GM19238 (cell line): Measurements from ENCODE around the gene NEO1.
"Not testable (repeated sequence)": the region's sequence is repeated elsewhere in the genome, so short reads cannot be mapped to it uniquely, and the experiment has no call there.

Source experiments
- DNase-seq: peaks from one replicate; pipeline ENCODE4 v3.0.0; 2011; ENCODE audit warnings: low spot score; ENCODE audit not compliant: insufficient read length

The NEO1 gene

GRCh38 chr15:73300286-73300685, 248.0 kb downstream of the NEO1 start:
- DNase-seq: not testable (repeated sequence)

GRCh38 chr15:73303636-73304035, 251.4 kb downstream of the NEO1 start:
- no peak for DNase-seq

- no peak for DNase-seq
Observed at GRCh38 chr15:73305331-73306211, 253.3 kb downstream of the NEO1 start.

GRCh38 chr15:73308305-73308704, 256.0 kb downstream of the NEO1 start:
- DNase-seq: no peak

- DNase-seq: no peak
Observed at GRCh38 chr15:73313861-73314260, 261.6 kb downstream of the NEO1 start.

GRCh38 chr15:73317651-73318462, 265.6 kb downstream of the NEO1 start:
- no peak for DNase-seq

GRCh38 chr15:73318463-73319351, 266.4 kb downstream of the NEO1 start:
- peak; percentile 40 for DNase-seq

- no peak for DNase-seq
Observed at GRCh38 chr15:73319460-73320245, 267.4 kb downstream of the NEO1 start.

GRCh38 chr15:73320619-73321180, 268.4 kb downstream of the NEO1 start:
- DNase-seq: no peak

GRCh38 chr15:73321496-73322450, 269.5 kb downstream of the NEO1 start:
- no peak for DNase-seq

GRCh38 chr15:73322665-73323373, 270.6 kb downstream of the NEO1 start:
- DNase-seq: no peak

- no peak for DNase-seq
Observed at GRCh38 chr15:73323374-73323955, 271.2 kb downstream of the NEO1 start.

GRCh38 chr15:73323956-73324355, 271.7 kb downstream of the NEO1 start:
- DNase-seq: no peak

GRCh38 chr15:73324496-73325170, 272.4 kb downstream of the NEO1 start:
- DNase-seq: no peak

- DNase-seq: peak; percentile 46
Observed at GRCh38 chr15:73325191-73325861, 273.1 kb downstream of the NEO1 start.

GRCh38 chr15:73326157-73326556, 273.9 kb downstream of the NEO1 start:
- DNase-seq: no peak
